RPMI7951 (cell line): ENCODE measurements around the gene RAD54L2. TPM values are rescaled to one million over a fixed set of nuclear protein-coding genes. Genes with fewer than 3 reads are reported as not detected.
"Not testable (repeated sequence)": the region's sequence is repeated elsewhere in the genome, so short reads cannot be mapped to it uniquely, and the experiment has no call there.

ENCODE experiments used
- DNase-seq: peaks from one replicate; pipeline ENCODE4 v3.0.0-alpha.2; 2012; ENCODE audit warnings: low read depth
- total RNA-seq: library from RNA; depleted of rRNA; stranded (reverse); fragments of >200 nt; shearing (Covaris generic); gene quantifications from 2 replicates; pipeline ENCODE4 v1.2.3, GENCODE V29; 2014; rRNA removed

The RAD54L2 gene
- total RNA-seq, 1 experiment from 2014 or later = 7.0 TPM

DNA sequence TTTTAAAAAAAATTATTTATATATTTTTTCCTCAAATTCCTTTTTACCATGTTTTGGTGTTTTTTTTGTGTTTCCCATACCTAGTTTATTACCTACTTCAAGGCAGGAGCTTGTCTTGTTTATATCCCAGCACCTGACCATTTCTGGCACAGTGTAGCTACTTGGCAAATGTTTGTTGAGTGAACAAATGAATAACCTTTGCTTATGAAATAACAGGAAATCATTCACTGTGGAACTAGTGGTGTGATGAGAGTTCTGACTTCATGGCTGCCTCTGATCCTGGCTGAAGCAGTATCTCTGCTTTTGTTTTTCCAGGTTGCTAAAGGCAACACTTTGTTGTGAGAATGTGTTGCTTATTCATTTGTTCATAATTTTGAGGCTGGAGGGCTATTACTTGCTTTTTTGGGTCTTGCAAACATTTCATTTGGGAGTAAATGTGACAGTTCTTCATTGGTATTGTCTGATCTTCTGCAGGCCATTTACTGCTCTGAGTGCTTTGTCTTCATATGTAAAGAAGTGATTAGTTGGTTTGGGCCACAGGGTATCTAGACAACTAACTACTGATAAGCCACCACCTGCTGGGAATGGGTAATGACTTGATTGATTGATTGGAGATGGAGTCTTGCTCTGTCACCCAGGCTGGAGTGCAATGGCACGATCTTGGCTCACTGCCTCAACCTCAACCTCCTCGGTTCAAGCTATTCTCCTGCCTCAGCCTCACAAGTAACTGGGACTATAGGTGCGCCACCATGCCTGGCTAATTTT, 5.7 kb downstream of the RAD54L2 start:
- no peak for DNase-seq

DNA sequence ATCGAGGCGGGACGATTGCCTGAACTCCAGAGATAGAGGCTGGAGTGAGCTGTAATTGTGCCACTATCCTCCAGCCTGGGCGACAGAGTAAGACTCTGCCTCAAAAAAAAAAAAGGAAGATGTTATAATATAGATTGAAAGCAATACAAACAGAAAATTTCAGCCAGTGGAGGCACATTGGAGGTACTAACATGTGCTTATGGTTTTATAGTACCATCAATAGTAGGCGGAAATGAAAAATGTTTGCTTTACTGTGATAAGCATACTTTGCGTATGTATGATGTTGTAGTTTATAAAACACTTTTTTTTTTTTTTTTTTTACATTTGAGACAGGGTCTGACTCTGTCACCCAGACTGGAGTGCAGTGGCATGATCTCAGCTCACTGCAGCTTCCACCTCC, 8.8 kb downstream of the RAD54L2 start:
- no peak for DNase-seq

- DNase-seq = no peak
These were observed 10.8 kb downstream of the RAD54L2 start for GRCh38 chr3:51549311-51549710.

- DNase-seq = no peak
These were observed 11.7 kb downstream of the RAD54L2 start for GRCh38 chr3:51550080-51550819.

DNA sequence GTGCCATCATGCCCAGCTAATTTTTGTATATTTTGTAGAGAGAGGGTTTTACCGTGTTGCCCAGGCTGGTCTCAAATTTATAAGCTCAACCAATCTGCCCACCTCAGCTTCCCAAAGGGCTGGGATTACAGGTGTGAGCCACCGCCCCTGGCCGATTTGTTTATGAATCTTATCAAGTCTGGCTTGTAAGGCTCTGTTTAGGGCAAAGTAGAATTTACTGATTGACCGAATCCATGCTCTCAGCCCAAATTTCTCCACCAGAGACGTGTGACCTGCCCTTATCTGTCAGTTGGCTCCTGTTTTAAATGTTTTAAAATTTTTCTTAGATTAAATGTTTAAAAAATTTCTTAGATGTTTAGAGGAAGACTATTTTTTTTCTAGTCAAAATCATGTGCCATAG, 19.5 kb downstream of the RAD54L2 start:
- no peak for DNase-seq

GRCh38 chr3:51559411-51559888, 20.9 kb downstream of the RAD54L2 start:
- DNase-seq = peak; percentile 30

DNA sequence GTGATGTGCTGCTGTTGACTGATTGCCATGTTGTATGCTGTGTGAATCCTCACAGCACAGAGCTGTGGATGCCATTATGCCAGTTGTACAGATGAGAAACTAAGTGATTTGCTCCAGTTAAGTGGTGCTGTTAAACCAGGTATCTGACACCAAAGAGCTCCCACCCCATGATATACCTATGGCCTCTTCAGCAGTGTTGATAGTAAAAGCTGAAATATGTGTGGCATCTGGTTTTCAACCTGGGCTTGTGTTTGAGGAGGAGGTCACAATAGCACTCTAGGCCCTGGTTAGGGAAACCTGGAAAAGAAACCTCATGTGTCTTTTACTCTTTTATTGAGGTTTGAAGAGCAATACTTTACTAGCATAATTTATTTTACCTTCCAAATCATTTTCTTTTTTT, 21.4 kb downstream of the RAD54L2 start:
- DNase-seq = no peak

DNA sequence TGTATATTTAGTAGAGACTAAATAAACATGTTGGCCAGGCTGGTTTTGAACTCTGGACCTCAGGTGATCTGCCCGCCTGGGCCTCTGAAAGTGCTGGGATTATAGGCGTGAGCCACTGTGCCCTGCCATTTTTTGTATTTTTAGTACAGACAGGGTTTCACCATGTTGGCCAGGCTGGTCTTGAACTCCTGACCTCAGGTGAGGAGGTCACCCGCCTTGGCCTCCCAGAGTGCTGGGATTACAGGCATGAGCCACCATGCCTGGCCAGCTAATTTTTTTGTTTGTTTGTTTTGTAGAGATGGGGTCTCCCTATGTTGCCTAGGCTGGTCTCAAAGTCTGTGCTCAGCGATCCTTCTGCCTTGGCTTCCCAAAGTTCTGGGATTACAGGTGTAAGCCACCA, 23.9 kb downstream of the RAD54L2 start:
- not testable (repeated sequence) for DNase-seq

GRCh38 chr3:51568036-51568435, 29.5 kb downstream of the RAD54L2 start:
- DNase-seq = no peak

- no peak for DNase-seq
These were observed 30.5 kb downstream of the RAD54L2 start for GRCh38 chr3:51568996-51569395.

GRCh38 chr3:51578238-51578637, 39.7 kb downstream of the RAD54L2 start:
- no peak for DNase-seq

- DNase-seq = no peak
These were observed 41.9 kb downstream of the RAD54L2 start for GRCh38 chr3:51580418-51580817.

DNA sequence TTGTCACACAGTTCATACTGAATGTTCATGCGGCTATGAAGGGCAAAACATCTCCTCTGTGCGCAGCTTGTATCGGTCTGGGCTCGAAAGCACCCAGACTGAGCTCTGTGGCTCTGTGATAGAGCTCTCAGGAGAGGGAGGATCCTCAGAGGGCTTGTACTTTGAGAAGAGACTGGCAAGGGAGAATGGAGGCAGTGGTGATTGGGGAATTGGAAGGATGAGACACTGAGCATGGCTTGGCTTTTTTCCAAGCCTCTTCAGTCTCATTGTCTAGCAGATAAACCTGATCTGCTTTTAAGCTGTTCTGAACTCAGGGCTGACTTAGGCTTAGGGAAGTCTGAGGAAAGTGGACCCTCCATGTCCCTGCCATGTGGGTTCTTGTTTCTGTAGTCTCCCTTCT, 43.0 kb downstream of the RAD54L2 start:
- peak; percentile 19 for DNase-seq

DNA sequence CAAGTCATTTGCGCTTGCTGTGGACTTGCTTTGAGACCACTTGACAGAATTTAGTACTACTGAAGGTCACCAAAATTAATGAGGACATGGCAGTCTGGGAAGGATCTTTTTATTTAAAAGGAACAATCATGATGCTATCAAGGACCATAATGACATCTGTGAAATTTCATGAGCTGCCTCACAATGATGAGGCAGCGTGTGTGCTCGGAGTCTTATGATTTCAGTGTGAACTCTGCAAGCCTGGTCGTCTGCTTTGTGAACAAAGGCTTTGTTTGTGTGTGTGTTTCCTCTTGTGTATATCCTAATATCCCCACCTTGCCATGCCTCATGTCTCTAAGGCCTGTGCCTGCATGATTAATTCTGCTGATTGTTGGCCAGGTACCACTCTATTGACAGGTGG, 46.7 kb downstream of the RAD54L2 start:
- no peak for DNase-seq

DNA sequence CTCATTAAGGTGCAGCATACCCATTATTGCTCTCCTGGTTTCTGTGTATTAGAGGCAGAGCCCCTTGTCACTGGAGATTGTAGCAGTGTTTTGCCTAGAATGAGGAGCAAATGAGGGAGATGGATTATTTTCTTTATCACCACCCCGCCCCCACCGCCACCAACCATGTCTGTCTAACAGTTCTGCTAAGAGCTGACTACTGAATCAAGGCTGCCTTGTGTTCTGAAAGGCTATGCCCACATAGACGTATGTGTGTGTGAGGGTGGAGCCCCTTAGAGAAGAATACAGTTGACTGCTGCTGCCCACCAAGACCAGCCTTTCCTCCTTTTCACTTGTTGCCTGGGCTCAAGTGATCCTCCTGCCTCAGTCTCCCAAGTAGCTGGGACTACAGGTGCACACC, 47.4 kb downstream of the RAD54L2 start:
- DNase-seq = no peak

Other genes with a start within 250 kb of the RAD54L2 start
- 200 and 273 TPM in 2 replicates for gene MANF, start 153.4 kb upstream of the RAD54L2 start, total RNA-seq
- 13.3 and 14.9 TPM in 2 replicates for gene RBM15B, start 147.4 kb upstream of the RAD54L2 start, total RNA-seq
- gene DCAF1, start 38.7 kb upstream of the RAD54L2 start, total RNA-seq = 11.0 and 11.7 TPM in 2 replicates
- 67.9 and 70.5 TPM in 2 replicates for gene TEX264, start 132.5 kb downstream of the RAD54L2 start, total RNA-seq
- 0.10 and 0.12 TPM in 2 replicates for gene GRM2, start 168.3 kb downstream of the RAD54L2 start, total RNA-seq
- gene IQCF6, start 240.5 kb downstream of the RAD54L2 start, total RNA-seq = not detected in 2 replicates